Hematopoietic multipotent progenitor cell treated with erythropoietin and hydrocortisone succinate and interleukin-3 and kit ligand, for 17 days (in vitro differentiated cells): Measurements from ENCODE around the gene N4BP2L2.

ENCODE experiments used
- DNase-seq: peaks from one replicate; pipeline ENCODE4 v3.0.0-alpha.2; 2015; ENCODE audit warnings: low spot score

Gene N4BP2L2

DNA sequence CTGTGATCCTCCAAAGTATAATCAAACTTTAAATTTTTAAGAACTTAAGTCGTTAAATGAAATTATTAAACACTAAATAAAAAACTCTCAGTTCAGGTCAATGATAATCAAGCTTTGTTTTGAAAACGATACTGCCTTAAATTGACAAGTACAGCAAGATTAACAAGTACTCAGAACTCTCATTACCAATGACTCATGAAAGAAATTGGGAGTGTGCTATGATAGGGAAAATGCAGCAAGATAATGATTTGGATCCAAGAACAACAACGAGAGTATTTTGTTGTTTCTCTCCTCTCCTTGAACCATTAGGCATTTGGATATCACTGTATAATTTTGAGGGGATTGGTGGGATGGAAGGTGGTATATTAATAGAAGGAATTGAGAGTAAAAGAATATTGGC, 10.2 kb downstream of the N4BP2L2 start:
- no peak for DNase-seq

DNA sequence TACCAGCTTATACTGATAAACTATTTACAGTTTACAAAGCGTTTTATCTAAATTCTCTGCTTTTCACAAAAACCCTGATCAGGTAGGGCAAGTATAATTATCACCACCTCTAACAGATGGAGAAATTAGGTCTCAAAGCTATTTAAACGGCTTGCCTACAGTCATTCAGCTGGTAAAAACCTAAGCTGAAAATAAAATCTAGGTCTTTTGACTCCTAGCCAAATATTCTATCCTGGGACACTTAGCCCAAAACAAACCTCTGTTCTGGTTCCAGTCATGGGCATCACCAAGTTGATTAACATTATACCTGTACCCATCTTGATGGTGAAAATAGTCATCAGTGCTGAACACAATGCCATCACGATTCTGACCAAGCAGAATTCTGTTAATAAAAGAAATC, 11.4 kb downstream of the N4BP2L2 start:
- no peak for DNase-seq

- no peak for DNase-seq
Measured at GRCh38 chr13:32525766-32526165, 12.8 kb downstream of the N4BP2L2 start.

DNA sequence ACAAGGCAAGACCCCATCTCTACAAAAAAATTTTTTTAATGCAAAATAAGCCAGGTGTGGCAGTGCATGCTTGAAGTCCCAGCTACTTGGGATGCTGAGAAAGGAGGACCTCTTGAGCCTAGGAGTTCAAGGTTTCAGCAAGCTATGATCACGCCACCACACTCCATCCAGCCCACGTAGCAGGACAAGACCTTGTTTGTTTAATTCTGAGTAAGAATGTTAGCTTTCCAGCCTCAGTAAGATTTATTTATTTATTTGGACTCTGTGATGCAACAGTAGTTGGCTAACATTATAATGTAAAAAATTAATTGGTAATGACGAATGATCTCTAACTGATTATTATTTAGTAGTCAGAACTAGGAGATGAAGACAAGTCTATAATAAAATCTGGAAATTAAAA, 23.3 kb downstream of the N4BP2L2 start:
- DNase-seq = no peak

DNA sequence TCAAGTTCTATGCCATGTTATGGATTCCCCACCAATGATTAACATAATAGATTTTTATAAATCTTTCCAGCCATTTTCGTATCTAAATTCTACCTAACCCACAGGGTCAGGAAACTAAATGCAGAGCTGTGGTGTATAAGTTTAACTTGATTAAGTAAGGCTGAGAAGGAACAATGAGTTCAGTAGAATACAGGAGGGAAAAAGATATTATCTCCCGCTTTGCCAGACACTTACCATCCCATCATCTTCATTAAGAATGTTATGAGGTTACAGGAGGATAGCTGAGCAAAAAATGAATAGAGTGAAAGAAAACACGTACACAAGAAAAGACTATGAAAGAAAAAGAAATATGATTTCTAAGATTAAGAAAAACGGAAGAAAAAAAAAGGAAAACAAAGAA, 27.1 kb downstream of the N4BP2L2 start:
- no peak for DNase-seq

DNA sequence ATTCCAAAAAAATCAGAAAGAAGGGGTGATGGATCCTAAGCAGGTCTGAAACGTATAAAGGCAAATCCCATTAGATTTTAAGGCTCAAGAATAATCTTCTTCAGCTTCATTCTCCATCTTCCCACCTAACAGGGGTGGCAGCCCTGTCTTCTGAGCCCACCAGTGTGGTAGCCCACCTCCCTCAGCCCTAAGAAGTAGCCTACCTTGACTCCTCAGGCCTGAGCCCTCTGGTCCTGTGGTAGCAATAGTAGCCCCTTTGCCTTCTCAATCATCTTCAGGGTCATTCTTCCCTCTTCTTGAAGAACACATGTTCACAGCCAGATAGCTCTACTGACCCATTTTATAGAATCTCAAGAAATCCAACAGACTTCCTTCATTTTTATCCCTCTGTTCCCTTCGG, 33.7 kb downstream of the N4BP2L2 start:
- DNase-seq = no peak

GRCh38 chr13:32504263-32504662, 34.3 kb downstream of the N4BP2L2 start:
- no peak for DNase-seq

DNA sequence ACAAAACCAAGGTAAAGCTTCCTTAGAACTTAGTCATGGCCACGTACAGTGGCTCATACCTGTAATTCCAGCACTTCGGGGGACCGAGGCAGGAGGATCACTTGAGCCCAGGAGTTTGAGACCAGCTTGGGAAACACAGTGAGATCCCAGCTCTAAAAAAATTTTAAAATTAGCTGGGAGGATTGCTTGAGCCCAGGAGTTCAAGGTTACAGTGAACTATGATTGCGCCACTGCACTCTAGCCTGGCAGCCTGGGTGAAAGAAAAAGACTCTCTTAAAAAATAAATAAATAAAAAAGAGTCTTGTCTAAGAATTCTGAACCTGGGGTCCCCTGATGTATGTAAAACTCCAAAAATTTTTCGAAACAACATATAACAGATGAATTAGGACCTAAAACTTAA, 34.9 kb downstream of the N4BP2L2 start:
- no peak for DNase-seq

DNA sequence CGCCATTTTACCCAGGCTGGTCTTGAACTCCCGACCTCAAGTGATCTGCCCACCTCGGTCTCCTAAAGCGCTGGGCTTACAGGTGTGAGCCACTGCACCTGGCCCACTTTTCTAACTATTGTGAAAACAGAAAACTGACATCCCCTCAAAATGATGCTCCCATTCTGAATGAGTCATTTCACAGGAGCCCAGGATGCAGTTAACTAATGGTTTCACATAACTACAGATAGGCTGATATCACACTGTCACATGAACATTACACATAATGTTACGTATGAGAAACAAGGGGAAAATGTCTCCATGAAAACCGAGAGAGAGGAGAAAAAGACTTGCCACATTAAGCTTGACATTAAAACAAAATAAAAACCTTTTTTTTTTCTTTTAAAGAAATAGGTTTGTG, 37.5 kb downstream of the N4BP2L2 start:
- no peak for DNase-seq

GRCh38 chr13:32499538-32500210, 38.9 kb downstream of the N4BP2L2 start:
- no peak for DNase-seq

DNA sequence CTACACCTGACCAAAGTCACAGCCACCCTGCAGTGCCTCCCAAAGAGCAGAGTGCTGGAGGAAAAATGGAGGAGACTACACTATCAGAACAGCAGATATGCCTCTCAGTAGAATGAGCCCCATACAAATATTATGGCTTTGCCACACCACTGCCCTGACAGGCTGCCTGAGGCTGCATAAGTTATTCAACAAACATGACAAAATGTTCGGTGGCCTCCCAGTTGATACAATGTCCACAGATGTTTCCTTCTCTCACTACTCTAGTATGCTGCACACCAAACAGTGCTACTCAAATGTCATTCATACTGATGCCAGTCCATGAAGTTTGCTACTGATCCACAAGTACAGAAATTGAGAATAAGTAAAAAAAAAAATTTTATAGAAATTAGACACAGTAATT, 41.0 kb downstream of the N4BP2L2 start:
- DNase-seq = no peak

DNA sequence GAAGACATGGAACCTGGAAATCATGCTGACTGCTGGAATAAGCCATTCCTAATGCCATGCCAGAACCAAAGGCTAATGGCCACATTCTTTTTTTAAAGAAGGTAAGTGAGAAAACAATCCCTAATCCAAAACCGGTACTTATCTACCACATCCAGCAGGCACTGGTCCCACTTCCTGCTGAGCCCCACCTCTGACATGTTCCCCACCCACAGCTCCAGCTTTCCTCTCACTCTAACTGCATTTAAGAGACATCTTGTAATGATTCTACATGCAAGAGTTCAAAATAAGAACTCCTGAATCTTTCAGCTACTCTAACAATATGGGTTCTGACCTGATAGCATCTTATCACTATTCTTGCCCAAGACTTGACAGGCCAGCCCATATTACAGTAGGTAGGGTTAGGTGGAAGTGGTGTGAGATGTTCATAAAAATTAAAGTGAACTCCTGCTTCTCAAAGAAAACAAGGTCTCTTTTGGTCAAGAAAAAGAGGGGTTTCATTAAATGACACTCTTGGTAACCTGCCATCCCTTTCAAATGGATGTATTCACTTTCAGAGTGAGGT, 41.9 kb downstream of the N4BP2L2 start:
- no peak for DNase-seq

DNA sequence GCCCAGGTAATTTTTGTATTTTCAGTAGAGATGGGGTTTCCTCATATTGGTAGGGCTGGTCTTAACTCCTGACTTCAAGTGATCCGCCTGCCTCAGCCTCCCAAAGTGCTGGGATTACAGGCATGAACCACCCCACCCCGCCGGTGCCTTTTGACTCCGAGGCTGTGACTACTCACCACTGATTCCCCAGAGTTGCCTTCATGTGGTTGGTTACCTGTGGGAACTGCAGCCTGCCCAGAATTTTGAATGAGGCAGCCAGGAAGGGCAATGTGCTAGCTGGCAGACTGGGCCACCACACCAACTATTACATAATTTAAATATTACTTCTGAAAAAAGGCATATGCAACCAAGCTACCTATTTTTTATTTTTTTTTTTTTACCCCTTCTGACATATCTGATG, 42.8 kb downstream of the N4BP2L2 start:
- DNase-seq = no peak

DNA sequence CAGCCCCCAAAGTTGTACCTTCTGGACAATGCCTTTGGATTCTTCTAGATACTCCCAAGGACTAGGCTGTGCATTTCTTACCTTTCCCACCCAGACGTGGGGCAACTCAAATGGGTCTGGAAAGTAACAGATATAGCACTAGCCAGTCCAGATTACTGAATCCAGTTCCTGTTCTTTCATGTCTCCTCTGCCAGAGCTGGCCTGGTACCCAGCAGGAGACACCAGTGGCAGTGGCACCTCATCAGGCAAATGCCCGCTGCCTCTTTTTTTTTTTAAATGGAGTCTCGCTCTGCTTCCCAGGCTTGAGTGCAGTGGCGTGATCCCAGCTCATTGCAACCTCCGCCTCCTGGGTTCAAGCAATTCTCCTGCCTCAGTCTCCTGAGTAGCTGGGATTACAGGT, 43.2 kb downstream of the N4BP2L2 start:
- no peak for DNase-seq

- DNase-seq = no peak
Measured at GRCh38 chr13:32491028-32491427, 47.6 kb downstream of the N4BP2L2 start.

DNA sequence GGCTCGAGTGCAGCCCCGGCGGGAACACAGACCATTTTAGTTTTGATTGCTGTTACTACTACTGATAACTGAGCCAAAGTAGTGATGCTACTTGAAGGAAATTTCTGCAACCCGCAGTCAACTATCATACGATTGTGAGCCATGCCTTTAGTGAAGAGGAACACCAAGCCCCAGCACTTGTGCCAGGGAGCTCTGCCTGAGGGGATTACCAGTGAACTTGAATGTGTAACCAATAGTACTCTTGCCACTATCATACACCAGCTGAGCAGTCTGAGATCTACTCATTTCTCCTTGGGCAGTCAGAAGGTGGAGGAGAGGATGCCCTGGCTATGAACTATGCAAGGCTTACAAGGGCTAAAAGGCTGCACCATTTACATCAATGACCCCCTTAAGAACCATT, 61.7 kb downstream of the N4BP2L2 start:
- DNase-seq = no peak

DNA sequence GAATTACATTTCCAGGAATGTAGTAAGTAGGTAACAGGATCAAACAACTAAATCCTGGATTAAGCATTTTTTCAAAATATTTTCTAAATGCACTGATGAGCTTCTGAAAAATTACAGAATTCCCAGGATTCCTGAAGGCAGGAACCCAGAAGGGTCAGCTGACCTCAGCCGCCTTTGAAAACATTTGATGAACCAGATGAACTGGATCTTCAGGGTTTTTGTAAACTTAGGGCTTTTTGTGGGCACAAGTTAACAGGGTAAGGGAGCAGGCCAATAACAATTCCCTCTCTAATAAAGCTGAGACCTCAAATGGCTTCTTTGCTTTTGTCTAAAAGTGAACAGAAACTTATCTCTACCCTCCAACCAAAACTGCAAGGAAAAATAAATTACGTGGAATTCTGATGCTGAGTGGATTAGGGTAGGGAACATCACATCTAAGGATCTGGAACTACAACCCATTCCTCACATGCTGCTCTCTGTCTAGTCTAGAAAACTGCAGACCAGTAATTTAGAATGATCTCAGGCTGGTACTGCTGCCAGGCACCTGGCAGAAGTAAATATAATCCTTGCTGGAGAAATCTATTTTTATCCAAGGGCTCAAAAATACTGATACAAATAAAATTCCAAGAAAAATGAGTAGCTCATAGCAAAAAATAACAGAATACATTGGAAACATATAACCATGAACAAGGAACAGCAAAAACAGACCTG, 62.4 kb downstream of the N4BP2L2 start:
- no peak for DNase-seq

GRCh38 chr13:32474999-32475792, 63.4 kb downstream of the N4BP2L2 start:
- no peak for DNase-seq

GRCh38 chr13:32473650-32474049, 64.9 kb downstream of the N4BP2L2 start:
- DNase-seq = no peak

DNA sequence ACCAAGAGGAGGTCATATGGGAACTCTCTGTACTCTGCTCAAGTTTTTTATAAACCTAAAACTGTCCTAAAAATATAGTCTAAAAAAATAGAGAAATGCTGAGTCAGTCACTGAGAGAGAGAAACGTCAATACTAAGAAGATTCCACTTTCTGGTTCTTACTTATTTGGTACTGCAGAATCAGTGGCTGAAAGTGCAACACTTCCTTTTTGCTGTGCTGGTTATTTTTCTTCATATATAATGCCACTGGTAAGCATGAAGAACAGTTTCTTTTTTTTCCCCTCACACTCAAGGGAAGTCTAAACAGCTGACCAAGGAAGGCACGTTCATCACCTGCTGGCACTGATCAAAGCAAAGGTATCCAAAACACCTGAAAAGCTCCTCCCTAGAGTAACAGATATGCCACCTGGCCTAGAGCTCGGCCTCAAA, 66.4 kb downstream of the N4BP2L2 start:
- no peak for DNase-seq

- DNase-seq = no peak
Measured at GRCh38 chr13:32471187-32471922, 67.2 kb downstream of the N4BP2L2 start.

DNA sequence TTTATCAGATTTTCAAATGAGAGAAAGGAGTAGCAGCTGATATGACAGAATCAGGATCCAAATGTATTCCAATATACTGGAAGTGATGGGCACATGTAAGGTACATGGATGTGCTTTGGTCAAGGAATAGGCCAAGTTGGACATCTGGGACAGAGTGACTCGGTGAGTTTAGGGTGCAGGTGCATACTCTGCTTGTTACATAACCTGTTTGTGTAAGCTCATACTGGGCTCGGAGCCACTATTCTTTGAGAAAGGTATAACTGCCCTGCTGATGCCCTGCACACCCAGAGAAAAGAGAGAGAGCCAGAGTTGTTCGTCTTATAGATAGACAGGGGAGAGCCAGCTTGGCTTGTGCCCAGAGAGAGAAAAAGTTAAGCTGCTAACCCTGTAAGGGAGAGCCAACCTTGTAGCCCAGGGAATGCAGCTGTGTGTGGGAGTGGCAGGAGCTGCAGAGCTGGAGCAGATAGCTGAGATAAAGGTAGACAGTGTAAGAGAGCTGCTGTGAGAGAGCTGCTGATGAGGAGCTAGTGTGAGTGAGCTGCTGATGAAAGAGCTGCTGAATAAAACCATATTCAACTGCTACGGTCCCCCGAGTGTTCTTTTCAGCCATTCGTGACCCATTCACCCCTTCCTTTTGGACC, 70.0 kb downstream of the N4BP2L2 start:
- no peak for DNase-seq
